ENCODE results near the gene TBPL2.
A peak's percentile ranks its signal among the peaks of the same experiment; 100 is the strongest.
"Not testable (repeated sequence)": the region's sequence is repeated elsewhere in the genome, so short reads cannot be mapped to it uniquely, and the experiment has no call there.

TBPL2 gene

GRCh38 chr14:55446127-55446736 lies 5.8 kb upstream of the TBPL2 start:
- DNase-seq (ENCODE audit: low read depth, low spot score), result no peak
- peak overlapping the region; percentile 60 for H3K27ac ChIP-seq

GRCh38 chr14:55441286-55441685 lies 870 bp upstream of the TBPL2 start:
- no peak overlapping the region for H3K27ac ChIP-seq
- no peak for DNase-seq (ENCODE audit: low read depth, low spot score)

GRCh38 chr14:55438066-55438683 lies 2.2 kb downstream of the TBPL2 start:
- DNase-seq (ENCODE audit: low read depth, low spot score), result no peak
- H3K27ac ChIP-seq, result no peak overlapping the region

GRCh38 chr14:55436931-55437330 lies 3.5 kb downstream of the TBPL2 start:
- no peak overlapping the region for H3K27ac ChIP-seq

GRCh38 chr14:55436519-55436918 lies 3.9 kb downstream of the TBPL2 start:
- H3K27ac ChIP-seq, result no peak overlapping the region
- no peak for DNase-seq (ENCODE audit: low read depth, low spot score)

More at GRCh38 chr14:55436931-55437330, 3.5 kb downstream of the TBPL2 start:
- no peak for DNase-seq (ENCODE audit: low read depth, low spot score)

- H3K27ac ChIP-seq, result no peak overlapping the region
- no peak for DNase-seq (ENCODE audit: low read depth, low spot score)
These were observed 5.6 kb downstream of the TBPL2 start for GRCh38 chr14:55434805-55435174.

GRCh38 chr14:55433880-55434804 lies 6.3 kb downstream of the TBPL2 start:
- DNase-seq (ENCODE audit: low read depth, low spot score), result no peak
- H3K27ac ChIP-seq, result no peak overlapping the region

- H3K27ac ChIP-seq, result no peak overlapping the region
- DNase-seq (ENCODE audit: low read depth, low spot score), result no peak
These were observed 7.8 kb downstream of the TBPL2 start for GRCh38 chr14:55432628-55433027.

GRCh38 chr14:55430024-55430690 lies 10.3 kb downstream of the TBPL2 start:
- DNase-seq (ENCODE audit: low read depth, low spot score), result peak; percentile 93
- H3K27ac ChIP-seq, result no peak overlapping the region

GRCh38 chr14:55427439-55427838 lies 13.0 kb downstream of the TBPL2 start:
- peak; percentile 81 for DNase-seq (ENCODE audit: low read depth, low spot score)
- H3K27ac ChIP-seq, result no peak overlapping the region

GRCh38 chr14:55426891-55427290 lies 13.5 kb downstream of the TBPL2 start:
- no peak for DNase-seq (ENCODE audit: low read depth, low spot score)
- H3K27ac ChIP-seq, result no peak overlapping the region

GRCh38 chr14:55425091-55425490 lies 15.3 kb downstream of the TBPL2 start:
- H3K27ac ChIP-seq, result no peak overlapping the region
- DNase-seq (ENCODE audit: low read depth, low spot score), result no peak

GRCh38 chr14:55423969-55424368 lies 16.4 kb downstream of the TBPL2 start:
- DNase-seq (ENCODE audit: low read depth, low spot score), result no peak
- H3K27ac ChIP-seq, result no peak overlapping the region

GRCh38 chr14:55422338-55422737 lies 18.1 kb downstream of the TBPL2 start:
- not testable (repeated sequence) for H3K27ac ChIP-seq; DNase-seq (ENCODE audit: low read depth, low spot score)

GRCh38 chr14:55419663-55420062 lies 20.8 kb downstream of the TBPL2 start:
- H3K27ac ChIP-seq, result no peak overlapping the region
- no peak for DNase-seq (ENCODE audit: low read depth, low spot score)

GRCh38 chr14:55418411-55418810 lies 22.0 kb downstream of the TBPL2 start:
- no peak overlapping the region for H3K27ac ChIP-seq
- no peak for DNase-seq (ENCODE audit: low read depth, low spot score)

- H3K27ac ChIP-seq, result no peak overlapping the region
- DNase-seq (ENCODE audit: low read depth, low spot score), result no peak
These were observed 22.5 kb downstream of the TBPL2 start for GRCh38 chr14:55417955-55418354.

- DNase-seq (ENCODE audit: low read depth, low spot score), result no peak
- no peak overlapping the region for H3K27ac ChIP-seq
These were observed 23.6 kb downstream of the TBPL2 start for GRCh38 chr14:55416866-55417265.

- no peak overlapping the region for H3K27ac ChIP-seq
- DNase-seq (ENCODE audit: low read depth, low spot score), result no peak
These were observed 25.9 kb downstream of the TBPL2 start for GRCh38 chr14:55414551-55414950.

GRCh38 chr14:55412676-55413075 lies 27.7 kb downstream of the TBPL2 start:
- peak overlapping the region; percentile 83 for H3K27ac ChIP-seq

More at GRCh38 chr14:55412676-55413075, 27.7 kb downstream of the TBPL2 start:
- DNase-seq (ENCODE audit: low read depth, low spot score), result peak; percentile 91
